NCI-H1048 (cell line): ENCODE data around the gene PDHA2.
"Not testable (repeated sequence)": the region's sequence is repeated elsewhere in the genome, so short reads cannot be mapped to it uniquely, and the experiment has no call there.

Experiments
- DNase-seq: peaks from one replicate; lab custom pipeline; 2025; lab: John Stamatoyannopoulos, UW

Gene PDHA2

DNA sequence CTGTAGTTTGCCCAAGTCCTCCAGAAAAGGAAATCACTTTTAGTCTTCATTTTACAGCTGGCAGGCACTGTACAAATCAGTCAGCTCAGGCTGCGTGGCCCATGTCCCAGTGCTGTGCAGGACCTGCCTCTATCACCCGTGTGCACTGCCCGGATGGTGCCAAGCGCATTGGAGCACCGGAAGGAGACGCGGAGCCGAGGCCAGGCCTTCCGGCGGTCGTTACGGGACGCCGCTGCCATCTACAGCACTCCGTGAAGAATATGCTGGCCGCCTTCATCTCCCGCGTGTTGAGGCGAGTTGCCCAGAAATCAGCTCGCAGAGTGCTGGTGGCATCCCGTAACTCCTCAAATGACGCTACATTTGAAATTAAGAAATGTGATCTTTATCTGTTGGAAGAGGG is at the start of gene PDHA2:
Gene PDHA2, plus strand, starts transcription at position 203 of the 400 bp plus-strand sequence. Its CDS starts 58 bp downstream, at position 261.
- no peak for DNase-seq

DNA sequence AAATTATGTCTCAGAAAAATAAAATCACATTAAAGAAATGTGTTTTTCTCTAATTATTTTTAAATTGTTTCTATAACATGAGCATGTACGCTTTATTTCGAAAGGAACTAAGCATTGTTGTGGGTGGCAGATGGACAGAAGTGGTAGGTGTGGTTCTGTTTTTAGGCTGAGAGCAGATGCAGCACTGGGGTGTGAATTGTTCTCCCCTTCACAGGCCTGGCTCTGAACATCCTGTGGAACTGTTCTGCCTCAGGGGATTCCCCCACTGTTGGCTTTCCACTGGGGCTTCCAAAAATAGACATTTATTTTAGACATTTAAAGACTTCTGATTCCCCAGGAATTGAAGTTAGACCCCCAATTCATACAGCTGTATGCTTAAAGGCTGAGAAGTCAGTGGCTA is 41.9 kb upstream of the PDHA2 start:
- DNase-seq = no peak

DNA sequence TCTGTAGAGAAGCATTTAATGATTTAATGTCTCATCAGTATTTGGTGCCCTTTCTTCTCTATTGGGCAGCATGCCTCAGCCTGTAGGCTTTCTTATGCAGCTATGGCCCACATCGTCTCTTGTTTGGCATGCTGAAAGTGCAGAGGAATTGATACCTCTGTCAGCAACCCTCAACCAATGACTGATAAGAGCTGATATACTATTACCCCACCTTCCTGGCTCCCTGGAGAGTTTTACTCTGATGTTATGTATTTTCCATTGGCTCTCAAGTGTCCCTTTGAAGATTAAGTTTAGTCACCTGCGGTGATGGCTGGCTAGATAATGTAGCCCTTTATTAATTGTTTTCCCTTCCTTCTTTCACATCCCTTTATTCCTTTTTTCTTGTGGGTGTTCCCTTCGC is 41.2 kb upstream of the PDHA2 start:
- no peak for DNase-seq

DNA sequence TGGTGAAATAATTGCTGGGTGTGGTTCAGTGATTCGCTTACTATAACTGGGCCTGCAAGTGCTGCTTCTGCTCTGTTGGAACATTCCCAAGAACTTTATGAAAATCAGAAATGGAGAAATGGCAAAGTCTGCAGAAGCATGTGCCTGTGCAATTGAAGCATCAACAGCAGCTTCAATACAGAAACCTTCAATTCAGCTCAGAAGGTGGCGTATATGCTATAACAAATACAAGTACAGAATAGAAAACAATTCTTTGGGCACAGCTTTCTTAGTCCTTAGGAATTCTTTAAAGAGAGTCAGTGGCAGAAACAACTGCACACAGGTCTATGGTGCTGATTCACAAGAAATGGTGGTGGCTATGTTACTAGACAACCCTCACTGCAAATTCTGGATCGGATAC is 18.0 kb upstream of the PDHA2 start:
- no peak for DNase-seq

DNA sequence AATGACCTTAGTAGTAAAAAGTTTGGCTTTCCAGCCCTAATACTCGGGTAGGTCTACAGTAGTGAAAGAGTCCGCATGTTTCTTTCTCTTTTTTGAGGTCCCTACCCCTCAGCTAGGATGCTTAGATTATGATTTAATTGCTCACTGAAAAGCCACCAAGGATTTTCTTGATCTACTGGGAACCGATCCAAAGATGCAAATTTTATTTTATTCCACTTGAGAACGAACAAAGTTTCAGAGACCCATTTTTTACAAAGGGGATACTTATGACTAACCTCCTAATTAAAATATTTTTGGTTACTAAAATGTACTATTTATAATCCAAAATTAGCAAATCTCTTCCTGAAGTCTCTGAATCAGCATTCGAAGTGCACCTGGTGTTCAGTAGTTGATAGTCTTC is 14.3 kb upstream of the PDHA2 start:
- DNase-seq = no peak

DNA sequence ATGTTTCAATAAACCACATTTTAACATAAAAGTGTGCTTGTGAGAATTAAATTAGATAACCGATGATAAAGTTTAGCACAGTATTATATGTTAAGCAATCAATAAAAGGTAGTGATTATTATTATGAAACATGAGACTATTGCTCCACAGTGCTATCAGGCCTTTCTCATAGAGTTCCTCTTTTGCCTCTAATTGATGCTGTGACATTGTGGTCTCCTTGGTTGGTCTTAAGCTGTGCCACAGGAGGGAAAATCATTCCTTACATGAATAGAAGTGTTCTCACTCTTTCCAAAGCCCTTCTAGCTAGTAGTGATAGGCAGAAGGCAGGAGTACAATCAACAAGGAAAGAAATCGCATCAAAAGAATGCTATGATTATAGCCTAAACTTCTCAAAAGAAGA is 9.2 kb upstream of the PDHA2 start:
- DNase-seq = no peak

DNA sequence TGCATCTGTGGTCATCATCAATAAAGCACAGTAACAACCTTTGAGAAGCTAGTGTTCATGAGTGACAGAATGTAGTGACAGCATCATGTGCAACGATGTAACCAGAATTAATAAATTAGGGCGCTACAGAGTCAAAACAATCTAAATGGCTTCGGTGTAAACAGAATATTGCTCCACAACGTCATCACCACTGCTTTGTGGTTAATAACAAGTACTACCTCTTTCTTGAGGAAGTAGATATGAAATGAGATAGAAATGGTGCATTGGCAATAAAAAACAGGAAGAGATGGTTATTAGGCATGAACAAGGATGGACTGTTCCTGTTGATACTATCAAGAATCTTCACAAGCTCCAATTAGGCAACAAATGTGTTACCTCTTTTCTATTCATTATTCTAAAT is 8.7 kb upstream of the PDHA2 start:
- DNase-seq = no peak

DNA sequence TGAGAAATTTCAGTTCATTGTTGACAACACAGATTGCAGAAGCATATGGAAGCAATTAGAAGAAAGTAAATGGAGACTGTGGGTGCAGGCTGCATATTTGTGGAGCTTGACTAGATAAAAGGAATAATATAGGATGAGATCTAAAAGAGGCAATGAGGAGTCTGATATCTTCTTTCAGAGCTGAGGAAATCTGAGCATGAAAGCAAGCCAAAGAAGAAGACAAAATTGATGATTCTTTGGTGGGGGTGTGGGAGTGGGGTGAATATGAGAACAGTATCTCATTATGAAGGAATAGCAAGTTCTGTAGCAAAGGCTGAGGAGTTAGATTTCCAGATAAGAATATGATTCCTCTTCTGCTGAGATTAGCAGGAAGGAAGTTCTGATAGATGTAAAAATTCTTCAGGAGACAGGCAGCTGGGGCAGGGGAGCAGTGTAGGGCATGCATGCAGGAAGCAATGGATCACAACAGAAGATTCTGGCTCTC is 6.1 kb upstream of the PDHA2 start:
- no peak for DNase-seq

DNA sequence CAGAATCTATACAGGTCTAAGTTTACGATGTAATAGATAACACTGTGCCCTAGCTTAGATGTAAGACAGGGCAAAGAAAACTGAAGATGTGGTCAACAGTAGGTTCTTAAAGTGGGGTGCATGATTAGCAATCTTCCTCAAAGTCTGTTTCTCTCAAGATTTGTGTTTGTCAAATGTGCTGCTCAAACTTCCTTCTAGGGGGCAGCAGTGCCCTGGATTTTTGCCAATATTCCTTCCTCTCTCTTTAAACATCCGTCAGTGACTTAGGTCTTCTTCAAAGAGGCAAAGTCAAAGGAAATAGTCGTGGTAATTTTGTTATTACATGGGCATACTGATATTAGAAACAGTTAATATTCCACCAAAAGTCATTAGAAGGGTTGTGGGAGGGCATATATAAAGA is 4.2 kb upstream of the PDHA2 start:
- no peak for DNase-seq

DNA sequence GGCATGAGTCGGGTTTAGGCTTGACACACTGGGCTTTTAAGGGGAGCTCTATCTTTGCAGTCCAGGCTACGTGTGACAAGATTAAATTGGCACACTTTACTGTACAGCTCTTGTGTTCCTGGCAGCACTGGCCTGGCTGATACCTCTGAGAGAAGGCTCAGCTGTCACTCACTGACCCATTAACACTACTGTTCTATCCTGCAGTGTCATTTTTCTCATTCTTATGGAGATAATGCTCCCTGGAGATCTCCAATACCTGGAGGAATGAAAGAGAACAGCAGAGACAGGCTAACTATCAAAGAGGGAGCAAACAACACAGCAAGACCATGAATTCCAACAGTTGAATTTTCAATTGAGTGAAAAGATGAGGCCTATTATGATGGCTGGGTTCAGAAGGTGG is 1.7 kb upstream of the PDHA2 start:
- no peak for DNase-seq

DNA sequence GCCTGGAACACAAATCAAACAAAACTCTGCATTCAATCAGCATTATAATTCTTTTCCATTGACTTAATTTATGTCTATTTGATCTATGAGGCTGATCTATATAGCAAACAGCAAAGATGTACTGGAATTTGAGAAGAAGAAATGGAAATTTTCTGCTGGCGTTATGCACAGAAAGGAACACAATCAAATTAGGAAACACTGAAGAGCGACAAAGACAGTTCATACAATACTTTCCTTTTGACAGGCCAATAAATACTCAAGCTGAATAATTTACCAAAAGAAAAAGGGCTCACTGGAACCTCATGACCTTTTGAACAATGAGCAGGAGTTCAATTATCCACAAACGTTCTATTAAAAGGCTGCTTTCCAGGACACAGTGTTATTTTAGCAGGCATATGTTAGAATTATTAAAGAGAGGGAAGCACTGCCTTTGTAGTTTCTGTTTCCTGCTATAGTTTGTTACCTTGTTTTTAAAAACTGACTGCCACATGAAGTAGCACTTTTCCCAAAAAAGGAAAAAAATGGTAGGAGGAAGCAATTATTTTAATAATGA is 8.1 kb downstream of the PDHA2 start:
- no peak for DNase-seq

DNA sequence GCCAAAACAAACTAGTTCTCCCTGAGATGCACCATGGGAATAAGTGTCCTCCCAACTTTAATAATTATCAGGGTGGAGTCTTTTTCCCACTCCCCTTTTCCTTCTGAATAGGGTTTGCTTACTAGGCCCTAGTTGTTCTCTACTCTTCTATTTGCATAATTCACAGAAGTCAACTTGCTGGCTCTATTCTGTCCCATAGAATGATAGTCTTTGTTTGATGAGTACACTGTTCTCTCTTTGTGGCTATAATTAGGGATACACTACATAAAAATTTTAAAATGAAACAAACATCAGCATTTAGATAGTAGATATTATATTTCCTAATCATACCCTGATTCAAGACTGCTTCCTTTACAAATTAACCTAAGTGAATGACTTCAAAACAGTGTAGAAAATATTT is 10.3 kb downstream of the PDHA2 start:
- peak; percentile 0 for DNase-seq

DNA sequence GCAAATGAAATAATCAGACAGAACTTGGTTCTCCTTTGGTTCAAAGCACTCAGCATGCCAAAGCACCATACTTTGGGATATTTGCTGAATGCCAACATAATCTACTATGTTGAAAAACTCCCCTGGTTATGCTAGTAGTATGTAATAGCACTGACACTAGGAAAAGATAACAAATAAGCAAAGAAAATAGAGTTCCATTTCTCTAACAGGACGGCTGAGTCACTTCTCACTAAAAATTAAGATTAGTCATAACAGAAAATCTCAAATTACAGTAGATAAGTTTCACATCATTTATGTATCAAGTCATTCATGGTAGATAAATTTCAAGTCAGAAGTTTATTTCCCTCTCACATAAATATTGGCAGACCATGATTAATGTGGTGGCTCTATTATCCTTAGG is 17.9 kb downstream of the PDHA2 start:
- DNase-seq = no peak

DNA sequence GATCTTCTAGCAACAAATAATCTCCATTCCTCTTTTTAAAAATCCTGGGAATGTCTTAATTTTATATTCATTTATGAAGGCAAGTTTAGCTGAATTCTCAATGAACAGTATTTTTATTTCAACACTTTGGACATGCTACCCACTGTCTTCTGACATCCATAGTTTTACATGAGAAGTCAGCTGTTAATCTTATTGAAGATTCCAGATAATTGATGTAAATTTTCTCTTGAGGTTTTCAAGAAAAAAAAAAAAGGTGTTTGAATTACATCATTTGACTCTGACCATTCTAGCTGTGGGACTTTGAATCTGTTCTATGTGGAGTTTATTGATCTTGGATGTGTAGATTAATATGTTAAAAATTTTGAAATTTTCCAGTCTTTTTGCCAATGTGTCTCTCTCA is 28.0 kb downstream of the PDHA2 start:
- no peak for DNase-seq

DNA sequence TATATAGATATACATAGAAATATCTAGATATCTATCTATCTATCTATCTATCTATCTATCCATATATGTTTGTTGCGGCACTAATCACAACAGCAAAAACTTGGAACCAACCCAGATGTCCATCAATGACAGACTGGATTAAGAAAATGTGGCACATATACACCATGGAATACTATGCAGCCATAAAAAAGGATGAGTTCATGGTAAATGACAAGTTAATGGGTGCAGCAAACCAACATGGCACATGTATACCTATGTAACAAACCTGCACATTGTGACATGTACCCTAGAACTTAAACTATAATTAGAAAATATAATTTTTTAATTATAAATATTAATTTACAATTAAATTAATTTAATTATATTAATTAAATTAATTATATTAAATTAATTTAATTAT is 29.5 kb downstream of the PDHA2 start:
- DNase-seq = not testable (repeated sequence)

DNA sequence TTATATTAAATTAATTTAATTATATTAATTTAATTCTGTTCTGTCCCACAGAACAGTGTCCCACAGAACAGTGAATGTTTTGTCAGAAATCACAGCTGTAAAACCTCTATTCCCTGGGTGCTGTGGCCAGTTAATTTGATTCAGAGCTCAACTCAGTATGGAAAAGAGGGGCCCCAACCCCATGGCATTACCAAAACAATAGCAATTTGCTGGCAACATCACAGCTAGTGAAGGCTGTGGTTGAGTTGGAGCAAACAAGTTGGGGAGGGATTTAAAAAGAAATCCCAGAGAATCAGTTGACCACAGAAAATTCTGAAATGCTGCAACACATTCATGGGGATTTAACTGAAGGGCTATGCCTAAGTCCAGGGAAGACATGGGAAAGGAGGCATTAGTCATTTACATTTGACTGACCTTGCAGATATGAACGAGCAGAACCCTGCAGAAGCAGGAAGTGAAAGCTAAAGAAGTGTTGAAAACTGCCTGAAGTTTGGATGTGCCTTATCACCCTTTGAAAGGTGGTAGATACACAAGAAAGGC is 30.1 kb downstream of the PDHA2 start:
- DNase-seq = no peak

DNA sequence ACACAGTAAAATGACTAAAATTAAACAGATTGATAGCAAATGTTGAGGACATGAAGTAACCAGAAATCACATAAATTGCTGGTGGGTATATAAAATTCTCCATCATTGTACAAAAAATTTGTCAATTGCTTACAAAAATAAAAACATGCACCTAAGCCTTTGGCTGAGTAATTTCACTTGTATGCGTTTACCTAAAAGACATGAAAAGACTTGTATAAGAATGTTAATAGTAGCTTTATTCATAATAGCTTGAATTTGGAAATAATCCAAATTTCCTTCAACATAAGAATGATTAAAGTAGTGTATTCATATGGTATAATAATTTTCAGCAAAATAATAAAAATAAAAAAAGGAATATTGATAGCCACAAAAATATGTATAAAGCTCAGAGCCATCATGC is 37.7 kb downstream of the PDHA2 start:
- DNase-seq = no peak

DNA sequence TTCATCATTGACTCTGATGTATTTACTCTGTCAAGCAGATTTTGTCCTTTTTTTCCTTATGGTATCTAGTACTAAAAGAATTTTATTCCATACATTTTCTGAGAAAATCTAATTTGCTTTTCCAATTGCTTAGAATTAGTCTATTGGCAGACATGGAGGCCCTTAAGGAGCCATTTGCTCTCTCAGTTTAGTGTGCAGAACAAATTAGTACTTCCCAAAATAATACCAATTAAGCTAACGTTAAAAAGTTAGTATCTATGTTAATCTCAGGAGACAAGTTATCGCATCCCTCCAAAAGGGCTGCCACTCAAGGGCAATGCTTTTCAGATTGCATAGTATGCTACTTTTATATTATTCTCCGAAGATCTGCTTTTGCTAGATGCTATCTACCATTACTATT is 47.7 kb downstream of the PDHA2 start:
- DNase-seq = no peak

DNA sequence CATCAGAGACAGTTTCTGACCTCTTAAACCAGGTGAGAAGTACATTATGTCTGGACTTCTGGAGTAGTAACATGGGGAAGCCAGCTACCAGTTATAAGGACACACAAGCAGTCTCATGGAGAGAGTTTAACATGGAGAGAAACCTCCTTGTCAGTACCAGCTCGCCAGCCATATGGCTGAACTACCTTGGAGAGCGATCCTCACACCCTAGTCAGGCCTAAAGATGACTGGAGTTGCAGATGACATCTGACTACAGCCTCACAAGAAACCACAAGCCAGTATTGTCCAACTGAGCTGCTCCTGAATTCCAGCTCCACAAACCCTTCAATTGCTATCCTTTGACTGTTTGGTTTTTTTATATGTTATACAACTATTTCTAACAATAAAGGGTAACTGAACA is 49.8 kb downstream of the PDHA2 start:
- no peak for DNase-seq
